BLaER1 (cell line): ENCODE data around the gene PUM1.

ENCODE experiments used
- H3K27ac ChIP-seq: shearing (Covaris generic); formaldehyde crosslinking; 2 replicates; pipeline ENCODE4 v1.8.1; 2022
- H3K27me3 ChIP-seq: shearing (Covaris generic); formaldehyde crosslinking; 2 replicates; pipeline ENCODE4 v1.8.1; 2022
- H3K36me3 ChIP-seq: shearing (Covaris generic); formaldehyde crosslinking; 2 replicates; pipeline ENCODE4 v1.8.1; 2022
- H3K4me1 ChIP-seq: shearing (Covaris generic); formaldehyde crosslinking; 2 replicates; pipeline ENCODE4 v1.8.1; 2022
- H3K4me2 ChIP-seq: shearing (Covaris generic); formaldehyde crosslinking; 2 replicates; pipeline ENCODE4 v1.8.1; 2022
- H3K4me3 ChIP-seq: shearing (Covaris generic); formaldehyde crosslinking; 2 replicates; pipeline ENCODE4 v1.8.1; 2022
- H3K9ac ChIP-seq: shearing (Covaris generic); formaldehyde crosslinking; 2 replicates; pipeline ENCODE4 v1.8.1; 2022
- H3K9me3 ChIP-seq: shearing (Covaris generic); formaldehyde crosslinking; 2 replicates; pipeline ENCODE4 v1.8.1; 2022
- H4K20me1 ChIP-seq: shearing (Covaris generic); formaldehyde crosslinking; 2 replicates; pipeline ENCODE4 v1.8.1; 2022
- Cebpa-rat ChIP-seq: shearing (Covaris generic); IDR thresholded peaks from 2 replicates; pipeline ENCODE4 v1.8.1; 2022

PUM1 gene

DNA sequence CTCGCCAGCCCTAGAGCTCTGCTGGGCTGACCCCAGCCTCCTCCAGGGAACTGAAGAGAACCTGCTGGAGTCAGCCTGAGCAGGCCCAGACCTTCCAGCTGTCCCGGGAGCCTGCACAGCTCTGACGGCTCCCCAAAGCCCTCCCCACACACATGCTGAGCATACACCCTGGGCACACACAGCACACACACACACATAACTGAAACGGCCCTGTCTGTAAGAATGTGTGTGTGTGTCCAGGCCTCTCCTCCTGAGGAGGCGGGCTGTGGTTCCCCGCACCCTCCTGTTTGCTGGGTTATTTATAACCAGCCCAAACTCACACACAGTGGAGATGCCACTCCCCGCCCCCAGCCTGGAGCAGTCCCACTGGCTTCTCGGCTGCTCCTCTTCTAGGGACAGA lies 177.1 kb downstream of the PUM1 start:
- peaks cover 37% of the 10 kb centered on the region for H3K4me1 ChIP-seq
- peaks cover 86% of the 10 kb centered on the region for H4K20me1 ChIP-seq
- no peak overlapping the region for H3K4me3 ChIP-seq
- no peaks in the 10 kb centered on the region for H3K36me3 ChIP-seq
- peaks cover 90% of the 10 kb centered on the region for H3K27me3 ChIP-seq
- H3K27ac ChIP-seq: no peak overlapping the region
- no peak for TF ChIP-seq Cebpa-rat
- no peaks in the 10 kb centered on the region for H3K9me3 ChIP-seq
- H3K4me2 ChIP-seq: peak overlapping the region; percentile 69
- no peak overlapping the region for H3K9ac ChIP-seq

- Histone ChIP-seq H3K27ac (no peak overlapping the region), H3K9me3 (no peaks in the 10 kb centered on the region), H3K27me3 (peaks cover 97% of the 10 kb centered on the region), H3K4me2 (peak overlapping the region; percentile 69), H3K36me3 (no peaks in the 10 kb centered on the region), H3K4me3 (no peak overlapping the region), H4K20me1 (peaks cover 93% of the 10 kb centered on the region), H3K4me1 (peaks cover 40% of the 10 kb centered on the region), H3K9ac (no peak overlapping the region)
- TF ChIP-seq Cebpa-rat: 0 out of 2 replicates have a peak, but pooled peaks have one; percentile 50
These were observed 177.8 kb downstream of the PUM1 start for GRCh38 chr1:30887485-30888315.

- Histone ChIP-seq H3K9me3 (no peaks in the 10 kb centered on the region), H3K9ac (no peak overlapping the region), H3K27me3 (peaks cover 98% of the 10 kb centered on the region), H3K36me3 (no peaks in the 10 kb centered on the region), H3K4me2 (no peak overlapping the region), H4K20me1 (peaks cover 96% of the 10 kb centered on the region), H3K27ac (no peak overlapping the region), H3K4me3 (no peak overlapping the region), H3K4me1 (peaks cover 49% of the 10 kb centered on the region)
- no peak for TF ChIP-seq Cebpa-rat
These were observed 178.6 kb downstream of the PUM1 start for GRCh38 chr1:30886710-30887428.

- no peak for TF ChIP-seq Cebpa-rat
- Histone ChIP-seq H3K9me3 (no peaks in the 10 kb centered on the region), H3K4me2 (peak overlapping the region; percentile 33; the same call in 1 of the 2 replicates), H3K27ac (no peak overlapping the region), H3K27me3 (peaks cover 100% of the 10 kb centered on the region), H3K4me3 (no peak overlapping the region), H3K9ac (no peak overlapping the region), H3K36me3 (no peaks in the 10 kb centered on the region), H3K4me1 (peaks cover 59% of the 10 kb centered on the region), H4K20me1 (peaks cover 96% of the 10 kb centered on the region)
These were observed 179.7 kb downstream of the PUM1 start for GRCh38 chr1:30885570-30886522.

GRCh38 chr1:30884723-30885122 lies 180.8 kb downstream of the PUM1 start:
- Histone ChIP-seq H3K4me2 (no peak overlapping the region), H3K27me3 (peaks cover 100% of the 10 kb centered on the region), H4K20me1 (peaks cover 99% of the 10 kb centered on the region), H3K9me3 (no peaks in the 10 kb centered on the region), H3K4me3 (no peak overlapping the region), H3K36me3 (no peaks in the 10 kb centered on the region), H3K27ac (no peak overlapping the region), H3K9ac (no peak overlapping the region), H3K4me1 (peaks cover 64% of the 10 kb centered on the region)
- no peak for TF ChIP-seq Cebpa-rat

- peaks cover 99% of the 10 kb centered on the region for H4K20me1 ChIP-seq
- TF ChIP-seq Cebpa-rat: no peak
- no peak overlapping the region for H3K4me3 ChIP-seq
- H3K27me3 ChIP-seq: peaks cover 100% of the 10 kb centered on the region
- no peaks in the 10 kb centered on the region for H3K9me3 ChIP-seq
- H3K9ac ChIP-seq: no peak overlapping the region
- peaks cover 60% of the 10 kb centered on the region for H3K4me1 ChIP-seq
- no peak overlapping the region for H3K27ac ChIP-seq
- H3K36me3 ChIP-seq: no peaks in the 10 kb centered on the region
- H3K4me2 ChIP-seq: peak overlapping the region; percentile 31
These were observed 181.9 kb downstream of the PUM1 start for GRCh38 chr1:30883389-30884172.

- Histone ChIP-seq H4K20me1 (peaks cover 99% of the 10 kb centered on the region), H3K9ac (no peak overlapping the region), H3K9me3 (no peaks in the 10 kb centered on the region), H3K27ac (no peak overlapping the region), H3K36me3 (no peaks in the 10 kb centered on the region), H3K4me2 (peak overlapping the region; percentile 77), H3K4me1 (peaks cover 54% of the 10 kb centered on the region), H3K27me3 (peaks cover 100% of the 10 kb centered on the region), H3K4me3 (no peak overlapping the region)
- TF ChIP-seq Cebpa-rat: no peak
These were observed 182.7 kb downstream of the PUM1 start for GRCh38 chr1:30882678-30883388.
